Gastrocnemius medialis (tissue), 4 donors: Measurements from ENCODE around the gene STS. TPM values are rescaled to one million over a fixed set of nuclear protein-coding genes. Genes with fewer than 3 reads are reported as not detected.

Experiments
- ATAC-seq, 2 donors: fragments of 150-250 bp; one replicate each; pipeline ENCODE4 v1.9.1; 2016
- DNase-seq, 2 donors: peaks; one replicate each; pipeline ENCODE4 v3.0.0-alpha.2; 2019
- H3K27ac ChIP-seq, 4 donors: fragments of 200-600 bp; sonication (generic); 1 replicate in 1 of 4; 2 replicates in 3 of 4; pipeline ENCODE4 v1.5.1; 2016 to 2018; ENCODE audit warnings: mild to moderate bottlenecking in 2 of 4, moderate library complexity in 1 of 4
- H3K27me3 ChIP-seq, 3 donors: fragments of 200-600 bp; sonication (generic) in 2 of 3; 1 replicate in 1 of 3; 2 replicates in 2 of 3; pipeline versions ENCODE4 v1.5.1 to v1.6.0; 2016 to 2019; ENCODE audit warnings: mild to moderate bottlenecking in 1 of 3, moderate library complexity in 1 of 3
- H3K36me3 ChIP-seq, 2 donors: fragments of 200-600 bp; sonication (generic) in 1 of 2; one replicate each; pipeline ENCODE4 v1.5.1; 2017 to 2018
- H3K4me1 ChIP-seq, 2 donors: fragments of 200-600 bp; sonication (generic) in 1 of 2; one replicate each; pipeline ENCODE4 v1.5.1; 2016 to 2017; ENCODE audit warnings: mild to moderate bottlenecking in 2 of 2
- H3K4me3 ChIP-seq, 4 donors: fragments of 200-600 bp; sonication (generic) in 3 of 4; 1 replicate in 1 of 4; 2 replicates in 3 of 4; pipeline ENCODE4 v1.5.1; 2016 to 2019; ENCODE audit warnings: mild to moderate bottlenecking in 2 of 4
- H3K9me3 ChIP-seq, 3 donors: fragments of 200-600 bp; sonication (generic) in 2 of 3; 1 replicate in 1 of 3; 2 replicates in 2 of 3; pipeline ENCODE4 v1.5.1; 2016 to 2019
- POLR2A ChIP-seq, 2 donors: fragments of 450-650 bp; IDR thresholded peaks; one replicate each; pipeline ENCODE4 v1.6.1; 2017; ENCODE audit warnings: antibody characterized with exemption in 2 of 2, mild to moderate bottlenecking in 2 of 2, moderate library complexity in 2 of 2
- in situ Hi-C, 4 donors: fragments of 200-750 bp; cut with MboI; loops; one replicate each; pipeline versions ENCODE4 v1.15.0 to v1.8.0; 2017; ENCODE audit warnings: low sequenced_read_pairs in 4 of 4
- intact Hi-C: fragments of 100-400 bp; cut with DNase I; formaldehyde crosslinking; loops from one replicate; pipeline ENCODE4 v1.15.1; 2023; ENCODE audit warnings: low total_unique reads
- total RNA-seq, 4 donors: library from RNA; depleted of rRNA; stranded (reverse); fragments of >200 nt; gene quantifications; one replicate each; pipeline versions ENCODE4 v1.1.0 to v1.2.3, GENCODE V29; 2016
- TF ChIP-seq, protein P1 (sequence below), 5 experiments: fragments of 450-650 bp in 3 of 5; fragments of 200-600 bp in 2 of 5; sonication (generic) in 2 of 5; IDR thresholded peaks in 4 of 5; conservative IDR thresholded peaks in 1 of 5; 1 replicate in 4 of 5; 2 replicates in 1 of 5; pipeline ENCODE4 v1.5.1; 2016 to 2019; ENCODE audit warnings: antibody characterized with exemption in 5 of 5, mild to moderate bottlenecking in 3 of 5, moderate library complexity in 3 of 5

Gene STS
- total RNA-seq, 4 donors from 2014 or later, result 1.7 to 6.7 (median 4.4) TPM

GRCh38 chrX:7119950-7120877, 27.3 kb upstream of the STS start:
- in situ Hi-C loops (no loop called here), intact Hi-C loops (no loop called here)
- Histone ChIP-seq H3K4me1 (peaks cover 9 to 38% of the 10 kb centered on the region in 2 donors), H3K27me3 (no peaks in the 10 kb centered on the region), H3K27ac (peak overlapping the region in 3 of 4 donors; percentile 23 to 41 (median 39)), H3K4me3 (no peak overlapping the region), H3K36me3 (no peaks in the 10 kb centered on the region), H3K9me3 (no peaks in the 10 kb centered on the region)
- ATAC-seq, result no peak
- no peak for DNase-seq
- TF ChIP-seq, protein P1, sequence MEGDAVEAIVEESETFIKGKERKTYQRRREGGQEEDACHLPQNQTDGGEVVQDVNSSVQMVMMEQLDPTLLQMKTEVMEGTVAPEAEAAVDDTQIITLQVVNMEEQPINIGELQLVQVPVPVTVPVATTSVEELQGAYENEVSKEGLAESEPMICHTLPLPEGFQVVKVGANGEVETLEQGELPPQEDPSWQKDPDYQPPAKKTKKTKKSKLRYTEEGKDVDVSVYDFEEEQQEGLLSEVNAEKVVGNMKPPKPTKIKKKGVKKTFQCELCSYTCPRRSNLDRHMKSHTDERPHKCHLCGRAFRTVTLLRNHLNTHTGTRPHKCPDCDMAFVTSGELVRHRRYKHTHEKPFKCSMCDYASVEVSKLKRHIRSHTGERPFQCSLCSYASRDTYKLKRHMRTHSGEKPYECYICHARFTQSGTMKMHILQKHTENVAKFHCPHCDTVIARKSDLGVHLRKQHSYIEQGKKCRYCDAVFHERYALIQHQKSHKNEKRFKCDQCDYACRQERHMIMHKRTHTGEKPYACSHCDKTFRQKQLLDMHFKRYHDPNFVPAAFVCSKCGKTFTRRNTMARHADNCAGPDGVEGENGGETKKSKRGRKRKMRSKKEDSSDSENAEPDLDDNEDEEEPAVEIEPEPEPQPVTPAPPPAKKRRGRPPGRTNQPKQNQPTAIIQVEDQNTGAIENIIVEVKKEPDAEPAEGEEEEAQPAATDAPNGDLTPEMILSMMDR (IDR thresholded peaks at IDR 0.05 in 4 of 5, conservative IDR thresholded peaks at IDR 0.05 in 1 of 5), result no peak
- TF ChIP-seq POLR2A (IDR thresholded peaks at IDR 0.05), result no peak

- no peaks in the 10 kb centered on the region for H3K9me3 ChIP-seq
- DNase-seq, result no peak
- in situ Hi-C loops, result no loop called here
- H3K36me3 ChIP-seq, result no peaks in the 10 kb centered on the region
- TF ChIP-seq, protein P1 (IDR thresholded peaks at IDR 0.05 in 4 of 5, conservative IDR thresholded peaks at IDR 0.05 in 1 of 5), result no peak
- no peak for TF ChIP-seq POLR2A (IDR thresholded peaks at IDR 0.05)
- H3K4me3 ChIP-seq, result no peak overlapping the region
- H3K4me1 ChIP-seq, result peaks cover 9 to 32% of the 10 kb centered on the region in 2 donors
- peak overlapping the region in 3 of 4 donors; percentile 23 to 39 (median 37) for H3K27ac ChIP-seq
- ATAC-seq, result no peak
- intact Hi-C loops, result no loop called here
- H3K27me3 ChIP-seq, result no peaks in the 10 kb centered on the region
Measured at GRCh38 chrX:7120878-7121219, 26.7 kb upstream of the STS start.

DNA sequence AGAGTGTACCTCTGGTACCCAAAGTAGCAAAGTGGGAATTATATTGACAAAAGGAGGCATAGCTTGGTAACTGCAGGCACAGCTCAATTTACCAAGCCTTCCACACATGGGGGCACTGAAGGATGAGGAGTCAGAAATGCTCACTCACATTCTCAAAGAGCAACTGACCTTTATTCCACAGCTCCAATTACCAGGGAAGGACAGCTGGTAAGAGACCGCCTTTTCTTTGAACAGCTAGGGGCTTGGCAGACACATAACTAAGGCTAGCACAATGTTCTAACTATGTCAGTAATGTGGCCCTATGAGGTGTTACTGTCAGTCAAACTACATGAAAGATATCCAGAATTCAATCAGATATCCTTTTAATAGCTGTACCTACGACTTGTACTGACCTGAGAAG, 20.5 kb upstream of the STS start:
- DNase-seq, result no peak
- TF ChIP-seq, protein P1 (IDR thresholded peaks at IDR 0.05 in 4 of 5, conservative IDR thresholded peaks at IDR 0.05 in 1 of 5), result no peak
- no peak for TF ChIP-seq POLR2A (IDR thresholded peaks at IDR 0.05)
- in situ Hi-C loops (no loop called here), intact Hi-C loops (no loop called here)
- Histone ChIP-seq H3K27me3 (no peaks in the 10 kb centered on the region), H3K4me3 (no peak overlapping the region), H3K27ac (peak overlapping the region in 1 of 4 donors; percentile 14), H3K36me3 (no peaks in the 10 kb centered on the region), H3K4me1 (peaks cover 0 to 13% of the 10 kb centered on the region in 2 donors), H3K9me3 (no peaks in the 10 kb centered on the region)
- ATAC-seq, result peak in 1 of 2 donors; percentile 90

DNA sequence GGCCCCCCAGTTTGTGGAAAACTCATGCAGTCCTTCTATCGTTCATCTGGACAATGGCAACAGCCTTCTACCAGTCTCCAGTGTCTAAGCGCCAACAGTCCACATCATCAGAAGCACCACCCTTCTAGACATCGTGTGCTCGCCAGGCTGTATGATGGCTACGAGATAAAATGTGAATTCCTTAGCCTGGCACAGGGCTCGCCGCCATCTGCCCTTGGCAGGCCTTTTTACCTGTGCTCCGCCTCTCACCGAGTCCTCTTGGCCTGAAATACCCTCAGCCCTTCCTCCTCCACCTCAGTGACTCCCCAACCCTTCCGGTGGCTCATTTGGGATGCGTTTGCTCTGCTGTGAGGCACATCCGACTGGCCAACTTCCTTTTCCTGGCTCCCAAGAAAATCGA, 15.9 kb upstream of the STS start:
- Histone ChIP-seq H3K9me3 (no peaks in the 10 kb centered on the region), H3K36me3 (no peaks in the 10 kb centered on the region), H3K4me3 (no peak overlapping the region), H3K4me1 (peaks cover 10 to 29% of the 10 kb centered on the region in 2 donors), H3K27me3 (no peaks in the 10 kb centered on the region), H3K27ac (no peak overlapping the region)
- TF ChIP-seq, protein P1 (IDR thresholded peaks at IDR 0.05 in 4 of 5, conservative IDR thresholded peaks at IDR 0.05 in 1 of 5), result no peak
- no peak for TF ChIP-seq POLR2A (IDR thresholded peaks at IDR 0.05)
- no peak for ATAC-seq
- DNase-seq, result no peak
- in situ Hi-C loops (no loop called here), intact Hi-C loops (loop anchor here (5.0 kb wide), 1 partner anchor 796 kb away; the partner anchor contains the start of gene PNPLA4)
